BLaER1 treated with 17β-estradiol and CSF1 and Interleukin-3, amounts not matched to agents 10 nM and 100 nM (cell line): Measurements from ENCODE around the gene FARP1.

Experiments
- H3K27ac ChIP-seq, 11 experiments: shearing (Covaris generic); formaldehyde crosslinking; 2 replicates each; pipeline ENCODE4 v1.8.1; 2022
- H3K27me3 ChIP-seq, 11 experiments: shearing (Covaris generic); formaldehyde crosslinking; 2 replicates each; pipeline ENCODE4 v1.8.1; 2022
- H3K36me3 ChIP-seq, 11 experiments: shearing (Covaris generic); formaldehyde crosslinking; 2 replicates each; pipeline ENCODE4 v1.8.1; 2022
- H3K4me1 ChIP-seq, 10 experiments: shearing (Covaris generic); formaldehyde crosslinking; 2 replicates each; pipeline ENCODE4 v1.8.1; 2022
- H3K4me2 ChIP-seq, 11 experiments: shearing (Covaris generic); formaldehyde crosslinking; 2 replicates each; pipeline ENCODE4 v1.8.1; 2022
- H3K4me3 ChIP-seq, 10 experiments: shearing (Covaris generic); formaldehyde crosslinking; 2 replicates each; pipeline ENCODE4 v1.8.1; 2022
- H3K9ac ChIP-seq, 11 experiments: shearing (Covaris generic); formaldehyde crosslinking; 2 replicates each; pipeline ENCODE4 v1.8.1; 2022
- H3K9me3 ChIP-seq, 11 experiments: shearing (Covaris generic); formaldehyde crosslinking; replicated peaks in 1 of 11; 2 replicates each; pipeline ENCODE4 v1.8.1; 2022
- H4K20me1 ChIP-seq, 11 experiments: shearing (Covaris generic); formaldehyde crosslinking; 2 replicates each; pipeline ENCODE4 v1.8.1; 2022
- Cebpa-rat ChIP-seq, 11 experiments: shearing (Covaris generic); IDR thresholded peaks; 2 replicates each; pipeline ENCODE4 v1.8.1; 2022

Gene FARP1

GRCh38 chr13:98216135-98216565 is 73.3 kb downstream of the FARP1 start:
- Histone ChIP-seq H3K27ac (peak overlapping the region in 1 of 11 experiments; percentile 11; a peak in 2 of 22 replicates), H3K9ac (0 out of 22 replicates have a peak overlapping the region, but pooled peaks of 1 of the 11 experiments have one; percentile 2), H3K27me3 (no peaks in the 10 kb centered on the region), H4K20me1 (peaks cover 0 to 47% (median 0%) of the 10 kb centered on the region in 11 experiments; a peak in 4 of 22 replicates), H3K4me1 (peaks cover 20 to 40% (median 33%) of the 10 kb centered on the region in 10 experiments), H3K36me3 (peaks cover 12 to 59% (median 32%) of the 10 kb centered on the region in 11 experiments; a peak in 21 of 22 replicates), H3K9me3 (peaks cover 0 to 8% (median 7%) of the 10 kb centered on the region in 11 experiments; a peak in 18 of 22 replicates), H3K4me2 (peak overlapping the region; percentile 25 to 64 (median 49)), H3K4me3 (no peak overlapping the region)
- TF ChIP-seq Cebpa-rat (IDR thresholded peaks at IDR 0.05), result no peak

DNA sequence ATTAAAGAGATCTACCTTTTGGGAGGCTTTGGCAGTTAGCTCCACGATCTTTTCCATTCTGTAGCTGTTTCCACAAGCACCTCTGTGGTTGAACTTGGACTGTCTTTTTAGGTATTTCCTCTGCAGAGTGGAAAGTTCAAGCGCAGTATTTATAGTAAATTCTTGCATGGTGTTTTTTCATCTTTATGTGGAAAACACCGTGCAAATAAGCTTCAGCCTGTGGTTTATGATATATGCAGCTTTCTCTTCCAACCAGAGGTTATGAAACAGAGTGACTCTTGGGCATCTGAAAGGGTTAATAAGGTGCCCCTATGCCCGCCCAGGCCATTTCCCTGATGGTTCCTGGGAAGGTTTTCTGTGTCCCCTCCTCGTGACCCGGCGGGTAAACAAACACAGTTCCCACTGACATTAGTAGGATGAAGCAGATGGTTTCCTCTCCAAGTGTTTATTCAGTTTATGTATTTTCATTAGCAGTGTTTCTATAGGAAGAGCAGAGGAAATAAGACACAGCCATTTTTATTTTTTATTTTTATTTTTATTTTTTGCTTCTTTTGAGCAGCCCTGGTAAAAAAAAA is 73.9 kb downstream of the FARP1 start:
- peaks cover 0 to 52% (median 0%) of the 10 kb centered on the region in 11 experiments; a peak in 4 of 22 replicates for H4K20me1 ChIP-seq
- H3K9me3 ChIP-seq, result peaks cover 0 to 1% (median under 1%) of the 10 kb centered on the region in 11 experiments; a peak in 5 of 22 replicates
- H3K36me3 ChIP-seq, result peaks cover 12 to 59% (median 30%) of the 10 kb centered on the region in 11 experiments; a peak in 21 of 22 replicates
- TF ChIP-seq Cebpa-rat (IDR thresholded peaks at IDR 0.05), result no peak
- H3K9ac ChIP-seq, result no peak overlapping the region
- H3K27ac ChIP-seq, result peak overlapping the region in 2 of 11 experiments; percentile 0 to 11; a peak in 1 of 22 replicates
- peak overlapping the region; percentile 25 to 64 (median 49); a peak in 20 of 22 replicates for H3K4me2 ChIP-seq
- no peak overlapping the region for H3K4me3 ChIP-seq
- no peaks in the 10 kb centered on the region for H3K27me3 ChIP-seq
- H3K4me1 ChIP-seq, result peaks cover 22 to 47% (median 37%) of the 10 kb centered on the region in 10 experiments

- H3K27ac ChIP-seq, result peak overlapping the region in 2 of 11 experiments; percentile 0 to 10; a peak in 1 of 22 replicates
- peaks cover 0 to 59% (median 0%) of the 10 kb centered on the region in 11 experiments; a peak in 4 of 22 replicates for H4K20me1 ChIP-seq
- no peaks in the 10 kb centered on the region for H3K9me3 ChIP-seq
- H3K36me3 ChIP-seq, result peaks cover 12 to 63% (median 34%) of the 10 kb centered on the region in 11 experiments; a peak in 21 of 22 replicates
- H3K4me1 ChIP-seq, result peaks cover 22 to 50% (median 38%) of the 10 kb centered on the region in 10 experiments
- no peak overlapping the region for H3K9ac ChIP-seq
- TF ChIP-seq Cebpa-rat (IDR thresholded peaks at IDR 0.05), result no peak
- no peaks in the 10 kb centered on the region for H3K27me3 ChIP-seq
- no peak overlapping the region for H3K4me2 ChIP-seq
- H3K4me3 ChIP-seq, result no peak overlapping the region
These were observed 74.7 kb downstream of the FARP1 start for GRCh38 chr13:98217597-98217996.

DNA sequence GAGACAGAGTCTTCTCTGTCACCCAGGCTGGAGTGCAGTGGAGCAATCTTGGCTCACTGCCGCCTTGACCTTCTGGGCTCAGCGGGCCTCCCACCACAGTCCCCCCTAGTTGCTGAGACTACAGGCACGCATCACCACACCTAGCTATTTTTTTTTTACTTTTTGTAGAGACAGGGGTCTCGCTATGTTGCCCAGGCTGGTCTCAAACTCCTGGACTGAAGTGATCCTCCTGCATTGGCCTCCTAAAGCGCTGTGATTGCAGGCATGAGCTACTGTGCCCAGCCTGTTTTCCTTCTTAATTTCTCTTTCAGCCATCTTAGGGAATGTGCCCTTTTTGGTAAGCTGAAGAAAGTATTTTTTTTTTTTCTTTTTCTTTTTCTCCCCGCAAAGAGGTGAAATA is 76.8 kb downstream of the FARP1 start:
- H3K36me3 ChIP-seq, result peaks cover 0 to 55% (median 25%) of the 10 kb centered on the region in 11 experiments; a peak in 17 of 22 replicates
- no peak overlapping the region for H3K4me3 ChIP-seq
- no peak overlapping the region for H3K9ac ChIP-seq
- no peak overlapping the region for H3K27ac ChIP-seq
- TF ChIP-seq Cebpa-rat (IDR thresholded peaks at IDR 0.05), result no peak
- peak overlapping the region in 5 of 11 experiments; percentile 6 to 61 (median 39); a peak in 7 of 22 replicates for H3K4me2 ChIP-seq
- H3K4me1 ChIP-seq, result peaks cover 18 to 45% (median 39%) of the 10 kb centered on the region in 10 experiments
- H3K9me3 ChIP-seq, result 0 out of 22 replicates have a peak, but pooled peaks cover 0 to 3% (median 0%) of the 10 kb centered on the region in 11 experiments
- H3K27me3 ChIP-seq, result no peaks in the 10 kb centered on the region
- H4K20me1 ChIP-seq, result peaks cover 0 to 53% (median 0%) of the 10 kb centered on the region in 11 experiments; a peak in 3 of 22 replicates

DNA sequence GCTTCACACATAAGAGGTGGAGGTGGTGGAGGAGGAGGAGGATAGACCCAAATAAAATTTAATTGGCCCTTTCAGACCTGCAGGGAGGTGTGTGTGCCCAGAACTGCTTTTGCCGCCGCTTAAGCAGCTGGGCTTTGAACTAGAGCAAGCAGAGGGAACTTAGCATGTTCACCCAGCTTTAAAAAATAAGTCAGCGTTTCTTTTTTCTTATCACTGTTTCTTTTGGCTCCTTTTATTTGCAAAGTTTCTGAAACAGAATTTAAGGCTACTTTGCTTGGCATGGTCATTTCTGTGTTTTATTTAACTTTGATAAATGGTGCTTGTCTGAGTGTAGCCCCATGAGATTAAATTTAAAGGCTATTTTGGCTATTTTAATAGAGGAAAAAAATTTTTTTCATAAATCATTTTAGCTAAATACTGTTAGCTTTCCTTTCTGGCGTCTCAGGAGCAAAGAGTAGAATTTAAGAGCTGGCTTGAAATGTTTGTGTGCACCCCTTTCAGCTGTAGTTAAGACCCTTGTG is 77.4 kb downstream of the FARP1 start:
- peaks cover 5 to 55% (median 23%) of the 10 kb centered on the region in 11 experiments for H3K36me3 ChIP-seq
- H3K4me2 ChIP-seq, result peak overlapping the region in 9 of 11 experiments; percentile 2 to 61 (median 20); a peak in 10 of 22 replicates
- H3K9ac ChIP-seq, result peak overlapping the region in 1 of 11 experiments; percentile 2; a peak in 1 of 22 replicates
- peaks cover 0 to 48% (median 0%) of the 10 kb centered on the region in 11 experiments; a peak in 3 of 22 replicates for H4K20me1 ChIP-seq
- H3K27me3 ChIP-seq, result no peaks in the 10 kb centered on the region
- no peak for TF ChIP-seq Cebpa-rat (IDR thresholded peaks at IDR 0.05)
- peaks cover 18 to 45% (median 39%) of the 10 kb centered on the region in 10 experiments for H3K4me1 ChIP-seq
- H3K27ac ChIP-seq, result no peak overlapping the region
- no peak overlapping the region for H3K4me3 ChIP-seq
- H3K9me3 ChIP-seq, result peaks cover 0 to 9% (median 4%) of the 10 kb centered on the region in 11 experiments; a peak in 12 of 22 replicates

DNA sequence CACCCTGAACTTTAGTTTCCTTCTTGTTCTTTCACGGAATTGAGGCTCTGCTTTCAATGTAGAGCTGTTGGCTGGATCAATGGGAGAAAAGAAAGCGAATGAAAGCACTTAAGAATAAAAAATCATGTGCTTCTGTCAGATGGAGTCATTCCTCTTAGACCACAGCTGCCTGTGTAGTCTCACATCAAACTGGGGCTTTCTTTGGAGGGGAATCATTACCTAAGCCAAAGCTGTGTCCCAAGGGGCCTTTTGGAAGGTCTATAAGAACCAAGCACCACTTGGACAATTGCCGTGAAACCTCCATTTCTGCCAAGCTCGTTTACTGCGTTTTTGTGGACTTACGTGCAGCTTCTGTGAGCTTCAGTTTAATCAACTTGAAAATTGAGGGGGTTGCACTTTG is 78.3 kb downstream of the FARP1 start:
- Histone ChIP-seq H3K4me2 (peak overlapping the region in 8 of 11 experiments; percentile 3 to 61 (median 35); a peak in 10 of 22 replicates), H3K9ac (no peak overlapping the region), H3K27me3 (no peaks in the 10 kb centered on the region), H3K36me3 (peaks cover 14 to 56% (median 27%) of the 10 kb centered on the region in 11 experiments; a peak in 20 of 22 replicates), H3K4me3 (no peak overlapping the region), H3K27ac (no peak overlapping the region), H3K9me3 (peaks cover 8 to 18% (median 12%) of the 10 kb centered on the region in 11 experiments; a peak in 20 of 22 replicates), H3K4me1 (peaks cover 12 to 39% (median 33%) of the 10 kb centered on the region in 10 experiments), H4K20me1 (peaks cover 0 to 48% (median 0%) of the 10 kb centered on the region in 11 experiments; a peak in 3 of 22 replicates)
- no peak for TF ChIP-seq Cebpa-rat (IDR thresholded peaks at IDR 0.05)

- Histone ChIP-seq H3K9ac (no peak overlapping the region), H3K9me3 (peaks cover 16 to 27% (median 21%) of the 10 kb centered on the region in 11 experiments), H4K20me1 (peaks cover 0 to 44% (median 0%) of the 10 kb centered on the region in 11 experiments; a peak in 3 of 22 replicates), H3K4me2 (peak overlapping the region in 2 of 11 experiments; percentile 15 to 31; a peak in 2 of 22 replicates), H3K4me3 (no peak overlapping the region), H3K27ac (no peak overlapping the region), H3K36me3 (peaks cover 23 to 61% (median 34%) of the 10 kb centered on the region in 11 experiments), H3K27me3 (no peaks in the 10 kb centered on the region), H3K4me1 (peaks cover 6 to 31% (median 24%) of the 10 kb centered on the region in 10 experiments; a peak in 18 of 20 replicates)
- TF ChIP-seq Cebpa-rat (IDR thresholded peaks at IDR 0.05), result no peak
These were observed 79.2 kb downstream of the FARP1 start for GRCh38 chr13:98222081-98222554.

DNA sequence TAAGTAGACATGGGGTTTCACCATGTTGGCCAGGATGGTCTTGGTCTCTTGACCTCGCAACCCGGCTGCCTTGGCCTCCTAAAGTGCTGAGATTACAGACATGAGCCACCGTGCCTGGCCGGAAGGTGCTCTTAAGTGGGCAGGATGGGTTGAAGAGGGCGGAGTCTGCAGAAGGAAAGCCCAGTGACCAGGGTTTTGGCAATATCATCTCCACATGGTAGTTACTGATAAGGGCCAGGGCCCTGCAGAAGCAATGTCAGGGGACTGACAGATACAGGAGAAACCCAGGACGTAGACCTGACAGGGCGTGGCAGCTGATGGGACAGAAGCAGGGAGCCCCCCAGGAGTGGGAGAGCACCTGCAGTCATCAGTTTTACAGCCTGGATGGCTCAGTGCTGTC is 79.9 kb downstream of the FARP1 start:
- Histone ChIP-seq H3K4me2 (no peak overlapping the region), H3K27me3 (no peaks in the 10 kb centered on the region), H3K36me3 (peaks cover 30 to 61% (median 37%) of the 10 kb centered on the region in 11 experiments), H3K4me1 (peaks cover 6 to 31% (median 22%) of the 10 kb centered on the region in 10 experiments; a peak in 18 of 20 replicates), H3K27ac (no peak overlapping the region), H3K9me3 (peaks cover 23 to 34% (median 28%) of the 10 kb centered on the region in 11 experiments), H4K20me1 (peaks cover 0 to 40% (median 0%) of the 10 kb centered on the region in 11 experiments; a peak in 2 of 22 replicates), H3K9ac (no peak overlapping the region), H3K4me3 (no peak overlapping the region)
- no peak for TF ChIP-seq Cebpa-rat (IDR thresholded peaks at IDR 0.05)
